Keratinocyte (primary cell): ENCODE measurements around the gene MTCL1. TPM values are rescaled to one million over a fixed set of nuclear protein-coding genes. Genes with fewer than 3 reads are reported as not detected.

ENCODE experiments used
- DNase-seq: peaks from one replicate; pipeline ENCODE4 v3.0.0-alpha.2; 2011; ENCODE audit warnings: low read depth, missing footprints, low spot score
- FAIRE-seq: peaks from 2 replicates; lab custom pipeline; 2011; peaks lifted over from hg19 to GRCh38; lab: Jason Lieb, UNC
- H2AFZ ChIP-seq: 2 replicates; pipeline ENCODE4 v1.6.0; 2012; ENCODE audit warnings: low read length, control low read depth, inconsistent platforms; ENCODE audit not compliant: control insufficient read depth
- H3K27ac ChIP-seq: 2 replicates; pipeline ENCODE4 v1.5.1; 2011; ENCODE audit warnings: low read length; ENCODE audit not compliant: control insufficient read depth, insufficient read depth
- H3K27me3 ChIP-seq: 3 replicates; pipeline ENCODE4 v1.6.0; 2011; ENCODE audit warnings: low read length; ENCODE audit not compliant: control insufficient read depth, insufficient read depth; ENCODE audit errors: extremely low read depth
- H3K36me3 ChIP-seq, 2 experiments: 2 replicates in 1 of 2; 3 replicates in 1 of 2; pipeline ENCODE4 v1.5.1; 2011; ENCODE audit warnings: low read length in 2 of 2, mild to moderate bottlenecking in 1 of 2; ENCODE audit not compliant: control insufficient read depth in 2 of 2, insufficient read depth in 2 of 2; ENCODE audit errors: extremely low read depth in 1 of 2
- H3K4me1 ChIP-seq: 3 replicates; pipeline ENCODE4 v1.5.1; 2011; ENCODE audit warnings: low read length; ENCODE audit not compliant: control insufficient read depth, insufficient read depth; ENCODE audit errors: extremely low read depth
- H3K4me2 ChIP-seq: 3 replicates; pipeline ENCODE4 v1.6.0; 2011; ENCODE audit warnings: low read depth, low read length; ENCODE audit not compliant: control insufficient read depth, insufficient read depth; ENCODE audit errors: extremely low read depth
- H3K4me3 ChIP-seq, 3 experiments: fragments of 200-600 bp in 1 of 3; sonication (generic) in 1 of 3; 2 replicates in 2 of 3; 3 replicates in 1 of 3; pipeline ENCODE4 v1.5.1; 2011 to 2016; ENCODE audit warnings: low read length in 3 of 3, mild to moderate bottlenecking in 3 of 3, control low read depth in 2 of 3, inconsistent platforms in 1 of 3, low read depth in 1 of 3, mixed read lengths in 1 of 3, mixed run types in 1 of 3, moderate library complexity in 1 of 3; ENCODE audit not compliant: control insufficient read depth in 2 of 3, insufficient read depth in 2 of 3; ENCODE audit errors: extremely low read depth in 1 of 3
- H3K79me2 ChIP-seq: 2 replicates; pipeline ENCODE4 v1.6.0; 2012; ENCODE audit warnings: low read length; ENCODE audit not compliant: control insufficient read depth, insufficient read depth
- H3K9ac ChIP-seq: 3 replicates; pipeline ENCODE4 v1.6.0; 2011; ENCODE audit warnings: low read length; ENCODE audit not compliant: control insufficient read depth, insufficient read depth; ENCODE audit errors: extremely low read depth
- H3K9me1 ChIP-seq: 3 replicates; pipeline ENCODE4 v1.6.0; 2011; ENCODE audit warnings: low read length; ENCODE audit not compliant: control insufficient read depth, insufficient read depth; ENCODE audit errors: extremely low read depth
- H3K9me3 ChIP-seq: 2 replicates; pipeline ENCODE4 v1.5.1; 2012; ENCODE audit warnings: low read depth, low read length; ENCODE audit not compliant: control insufficient read depth
- H4K20me1 ChIP-seq: 3 replicates; pipeline ENCODE4 v1.6.0; 2011; ENCODE audit warnings: low read length; ENCODE audit not compliant: control insufficient read depth, insufficient read depth; ENCODE audit errors: extremely low read depth
- CTCF ChIP-seq, 3 experiments: IDR thresholded peaks in 1 of 3; conservative IDR thresholded peaks in 1 of 3; optimal IDR thresholded peaks in 1 of 3; 2 replicates in 2 of 3; 3 replicates in 1 of 3; pipeline versions ENCODE3 to v1.5.1; 2011; ENCODE audit warnings: low read length in 3 of 3, mild to moderate bottlenecking in 3 of 3, moderate library complexity in 2 of 3, control low read depth in 1 of 3, inconsistent platforms in 1 of 3; ENCODE audit not compliant: insufficient read depth in 2 of 3; ENCODE audit errors: extremely low read depth in 1 of 3
- EZH2 ChIP-seq: IDR thresholded peaks from one replicate; pipeline ENCODE4 v1.6.1; 2012; ENCODE audit warnings: inconsistent platforms, mild to moderate bottlenecking, low read length, moderate library complexity
- dilution Hi-C: fragments of 300-500 bp; cut with MboI; formaldehyde crosslinking; loops from one replicate; pipeline ENCODE4 v1.7.0; 2020; ENCODE audit warnings: low sequenced_read_pairs; ENCODE audit not compliant: extremely low pct_ligation_motif_present
- polyA plus RNA-seq, 5 experiments: library from polyadenylated mRNA; depleted of rRNA in 3 of 5; stranded (reverse) in 3 of 5; stranded (forward) in 1 of 5; unstranded in 1 of 5; fragments of >200 nt; gene quantifications; 1 replicate in 1 of 5; 2 replicates in 3 of 5; 3 replicates in 1 of 5; pipeline versions ENCODE4 v1.2.1 to v1.2.3, GENCODE V29; 2011 to 2012; ENCODE audit warnings: missing spikeins in 2 of 5, low read depth in 1 of 5, low replicate concordance in 1 of 5

Gene MTCL1
- polyA plus RNA-seq, 1 donor (not counting 4 experiments of a cell fraction or from before 2014, with no cell fraction given): 15.4 TPM

- DNase-seq (no peak), FAIRE-seq (no peak)
- no peak overlapping the region for H3K9ac ChIP-seq
- H4K20me1 ChIP-seq: no peaks in the 10 kb centered on the region
- H3K4me2 ChIP-seq: no peak overlapping the region
- H3K27me3 ChIP-seq: no peaks in the 10 kb centered on the region
- no peak overlapping the region for H3K4me3 ChIP-seq
- no peak for TF ChIP-seq EZH2
- TF ChIP-seq CTCF (optimal IDR thresholded peaks at IDR 0.05 in 1 of 3, IDR thresholded peaks at IDR 0.05 in 1 of 3, conservative IDR thresholded peaks at IDR 0.05 in 1 of 3; ENCODE audit: extremely low read depth in 1 of 3, insufficient read depth in 2 of 3, low read length in 3 of 3): no peak
- H3K27ac ChIP-seq: no peak overlapping the region
- peaks cover 3% of the 10 kb centered on the region for H3K9me1 ChIP-seq
- peaks cover 39% of the 10 kb centered on the region for H3K79me2 ChIP-seq
- H3K9me3 ChIP-seq: no peaks in the 10 kb centered on the region
- H3K4me1 ChIP-seq: peaks cover 18% of the 10 kb centered on the region
- H3K36me3 ChIP-seq: peaks cover 2 to 14% of the 10 kb centered on the region in 2 experiments
- dilution Hi-C loops: no loop called here
- H2AFZ ChIP-seq: no peak overlapping the region
Measured at GRCh38 chr18:8747440-8747937, 42.1 kb downstream of the MTCL1 start.

- H3K4me2 ChIP-seq: no peak overlapping the region
- H3K9me1 ChIP-seq: peaks cover 3% of the 10 kb centered on the region
- TF ChIP-seq EZH2 (no peak), CTCF (optimal IDR thresholded peaks at IDR 0.05 in 1 of 3, IDR thresholded peaks at IDR 0.05 in 1 of 3, conservative IDR thresholded peaks at IDR 0.05 in 1 of 3; ENCODE audit: extremely low read depth in 1 of 3, insufficient read depth in 2 of 3, low read length in 3 of 3) (no peak)
Measured at GRCh38 chr18:8749492-8749891, 44.1 kb downstream of the MTCL1 start.

More at GRCh38 chr18:8749492-8749891, 44.1 kb downstream of the MTCL1 start:
- Histone ChIP-seq H3K27ac (no peak overlapping the region), H3K27me3 (no peaks in the 10 kb centered on the region), H4K20me1 (no peaks in the 10 kb centered on the region), H3K9me3 (no peaks in the 10 kb centered on the region), H3K4me3 (no peak overlapping the region), H2AFZ (no peak overlapping the region), H3K79me2 (peaks cover 47% of the 10 kb centered on the region), H3K4me1 (peaks cover 18% of the 10 kb centered on the region), H3K9ac (no peak overlapping the region), H3K36me3 (peaks cover 2 to 17% of the 10 kb centered on the region in 2 experiments)
- DNase-seq (no peak), FAIRE-seq (no peak)
- dilution Hi-C loops: no loop called here
